Measurements from ENCODE around the gene CNNM4.

The CNNM4 gene

GRCh38 chr2:96759548-96759947 is 1.2 kb upstream of the CNNM4 start:
- DNase-seq (ENCODE audit: low read depth): no peak

- DNase-seq (ENCODE audit: low read depth): no peak
Measured at GRCh38 chr2:96760986-96761832, 507 bp downstream of the CNNM4 start.

- no peak for DNase-seq (ENCODE audit: low read depth)
Measured at GRCh38 chr2:96762529-96763311, 2.0 kb downstream of the CNNM4 start.

- no peak for DNase-seq (ENCODE audit: low read depth)
Measured at GRCh38 chr2:96763511-96764252, 3.0 kb downstream of the CNNM4 start.

GRCh38 chr2:96764253-96764637 is 3.5 kb downstream of the CNNM4 start:
- DNase-seq (ENCODE audit: low read depth): no peak

- DNase-seq (ENCODE audit: low read depth): no peak
Measured at GRCh38 chr2:96767135-96767871, 6.6 kb downstream of the CNNM4 start.

GRCh38 chr2:96768083-96768561 is 7.4 kb downstream of the CNNM4 start:
- no peak for DNase-seq (ENCODE audit: low read depth)

- DNase-seq (ENCODE audit: low read depth): no peak
Measured at GRCh38 chr2:96769814-96770213, 9.1 kb downstream of the CNNM4 start.

GRCh38 chr2:96770442-96771202 is 9.9 kb downstream of the CNNM4 start:
- DNase-seq (ENCODE audit: low read depth): no peak

GRCh38 chr2:96771796-96772618 is 11.3 kb downstream of the CNNM4 start:
- no peak for DNase-seq (ENCODE audit: low read depth)

- no peak for DNase-seq (ENCODE audit: low read depth)
Measured at GRCh38 chr2:96772903-96773671, 12.4 kb downstream of the CNNM4 start.

GRCh38 chr2:96773922-96774321 is 13.2 kb downstream of the CNNM4 start:
- peak; percentile 13 for DNase-seq (ENCODE audit: low read depth)

GRCh38 chr2:96775160-96775559 is 14.5 kb downstream of the CNNM4 start:
- no peak for DNase-seq (ENCODE audit: low read depth)

- DNase-seq (ENCODE audit: low read depth): no peak
Measured at GRCh38 chr2:96783388-96783787, 22.7 kb downstream of the CNNM4 start.

GRCh38 chr2:96787411-96787810 is 26.7 kb downstream of the CNNM4 start:
- DNase-seq (ENCODE audit: low read depth): no peak

GRCh38 chr2:96788442-96789244 is 27.9 kb downstream of the CNNM4 start:
- DNase-seq (ENCODE audit: low read depth): no peak

GRCh38 chr2:96789245-96789617 is 28.5 kb downstream of the CNNM4 start:
- no peak for DNase-seq (ENCODE audit: low read depth)

Measured in activated T-helper 1 cell treated with Interleukin-2 at 50 U/mL for 16 hours (primary cell).